Measurements from ENCODE around the gene NKD1. TPM values are rescaled to one million over a fixed set of nuclear protein-coding genes. Genes with fewer than 3 reads are reported as not detected.

Gene NKD1
- total RNA-seq, 2 donors from 2014 or later: 2.3 TPM

- H3K27ac ChIP-seq: peak overlapping the region; percentile 8
- no peaks in the 10 kb centered on the region for H3K4me1 ChIP-seq
- TF ChIP-seq CTCF (IDR thresholded peaks at IDR 0.05): no peak
- peak overlapping the region in 1 of 2 donors; percentile 24 for H3K9ac ChIP-seq (ENCODE audit: low read depth in 2 of 2, low read length in 2 of 2)
- H3K9me3 ChIP-seq: no peaks in the 10 kb centered on the region
- H3K4me3 ChIP-seq: no peak overlapping the region
- DNase-seq: peak; percentile 49
- H3K27me3 ChIP-seq: no peaks in the 10 kb centered on the region
- no peaks in the 10 kb centered on the region for H3K36me3 ChIP-seq
- intact Hi-C loops (cut with DNase I): no loop called here
These were observed 37.2 kb downstream of the NKD1 start for GRCh38 chr16:50585331-50585776.

- H3K9me3 ChIP-seq: no peaks in the 10 kb centered on the region
- no peak for TF ChIP-seq CTCF (IDR thresholded peaks at IDR 0.05)
- no peaks in the 10 kb centered on the region for H3K4me1 ChIP-seq
- no peak overlapping the region for H3K9ac ChIP-seq (ENCODE audit: low read depth in 2 of 2, low read length in 2 of 2)
- H3K36me3 ChIP-seq: no peaks in the 10 kb centered on the region
- H3K27ac ChIP-seq: no peak overlapping the region
- no peaks in the 10 kb centered on the region for H3K27me3 ChIP-seq
- no peak overlapping the region for H3K4me3 ChIP-seq
- intact Hi-C loops (cut with DNase I): no loop called here
- no peak for DNase-seq
These were observed 39.3 kb downstream of the NKD1 start for GRCh38 chr16:50587543-50587942.

- no peak for TF ChIP-seq CTCF (IDR thresholded peaks at IDR 0.05)
- Histone ChIP-seq H3K27ac (no peak overlapping the region), H3K4me3 (no peak overlapping the region), H3K9me3 (no peaks in the 10 kb centered on the region), H3K4me1 (no peaks in the 10 kb centered on the region), H3K27me3 (no peaks in the 10 kb centered on the region), H3K36me3 (no peaks in the 10 kb centered on the region), H3K9ac (ENCODE audit: low read depth in 2 of 2, low read length in 2 of 2) (no peak overlapping the region)
- no peak for DNase-seq
- intact Hi-C loops (cut with DNase I): no loop called here
These were observed 40.1 kb downstream of the NKD1 start for GRCh38 chr16:50588276-50588675.

GRCh38 chr16:50591209-50591608 lies 43.0 kb downstream of the NKD1 start:
- Histone ChIP-seq H3K4me1 (no peaks in the 10 kb centered on the region), H3K27me3 (no peaks in the 10 kb centered on the region), H3K9ac (ENCODE audit: low read depth in 2 of 2, low read length in 2 of 2) (no peak overlapping the region), H3K27ac (no peak overlapping the region), H3K4me3 (no peak overlapping the region), H3K36me3 (no peaks in the 10 kb centered on the region), H3K9me3 (no peaks in the 10 kb centered on the region)
- no peak for TF ChIP-seq CTCF (IDR thresholded peaks at IDR 0.05)
- DNase-seq: no peak
- intact Hi-C loops (cut with DNase I): no loop called here

GRCh38 chr16:50591800-50592771 lies 43.9 kb downstream of the NKD1 start:
- intact Hi-C loops (cut with DNase I): no loop called here
- TF ChIP-seq CTCF (IDR thresholded peaks at IDR 0.05): no peak
- Histone ChIP-seq H3K4me3 (no peak overlapping the region), H3K27ac (no peak overlapping the region), H3K4me1 (no peaks in the 10 kb centered on the region), H3K9ac (ENCODE audit: low read depth in 2 of 2, low read length in 2 of 2) (no peak overlapping the region), H3K27me3 (no peaks in the 10 kb centered on the region), H3K36me3 (no peaks in the 10 kb centered on the region), H3K9me3 (no peaks in the 10 kb centered on the region)
- no peak for DNase-seq

All from colonic mucosa (tissue), 4 donors.